Panc1 (cell line): ENCODE results near the gene FNTB. TPM values are rescaled to one million over a fixed set of nuclear protein-coding genes. Genes with fewer than 3 reads are reported as not detected.

Experiments
- ATAC-seq: fragments of 200-7000 bp; cut with Tn5 transposase; 2 replicates; pipeline ENCODE4 v1.9.1; 2020; ENCODE audit warnings: mild to moderate bottlenecking, moderate library complexity
- BruUV-seq: library from RNA; stranded (reverse); fragments of 400-500 nt; replicated peaks from 2 replicates; lab custom pipeline; 2021; lab: Mats Ljungman, UMichigan
- CTCF ChIA-PET: fragments of 300-600 bp; sonication (Branson Sonifier 250); formaldehyde crosslinking; loops from one replicate; lab custom pipeline; 2022; ENCODE audit warnings: antibody characterized with exemption; lab: Charles Lee
- POLR2A ChIA-PET: fragments of 300-600 bp; sonication (Branson Sonifier 250); formaldehyde crosslinking; loops from one replicate; lab custom pipeline; 2022; ENCODE audit warnings: antibody characterized with exemption; lab: Charles Lee
- DNase-seq: peaks from one replicate; pipeline ENCODE4 v3.0.0-alpha.2; 2010; ENCODE audit warnings: low read depth, low spot score
- H3K27ac ChIP-seq: 2 replicates; pipeline ENCODE4 v1.5.1; 2011; ENCODE audit warnings: mild to moderate bottlenecking, low read length, inconsistent platforms
- H3K27me3 ChIP-seq: fragments of 200-500 bp; sonication (Bioruptor generic); 2 replicates; pipeline ENCODE4 v1.6.0; 2014; ENCODE audit warnings: low read length, inconsistent platforms; ENCODE audit not compliant: control insufficient read depth, insufficient read depth
- H3K36me3 ChIP-seq: fragments of 200-500 bp; sonication (Bioruptor generic); 2 replicates; pipeline ENCODE4 v1.5.1; 2014; ENCODE audit warnings: inconsistent platforms, mild to moderate bottlenecking, low read length, moderate library complexity; ENCODE audit not compliant: control insufficient read depth, insufficient read depth
- H3K4me1 ChIP-seq: 2 replicates; pipeline ENCODE4 v1.5.1; 2011; ENCODE audit warnings: inconsistent platforms, mild to moderate bottlenecking, low read length, moderate library complexity; ENCODE audit not compliant: control insufficient read depth, insufficient read depth
- H3K4me3 ChIP-seq, 2 experiments: 2 replicates each; pipeline ENCODE4 v1.5.1; 2011 to 2012; ENCODE audit warnings: low read depth in 2 of 2, low read length in 2 of 2, mild to moderate bottlenecking in 2 of 2, inconsistent platforms in 1 of 2, moderate library complexity in 1 of 2
- H3K9me3 ChIP-seq: fragments of 200-500 bp; sonication (Bioruptor generic); 2 replicates; pipeline ENCODE4 v1.5.1; 2014; ENCODE audit warnings: low read depth, mild to moderate bottlenecking, inconsistent platforms, low read length, moderate library complexity; ENCODE audit not compliant: control insufficient read depth, insufficient read depth
- CTCF ChIP-seq: fragments of 450-650 bp; IDR thresholded peaks from 2 replicates; pipeline ENCODE4 v1.5.1; 2017; ENCODE audit warnings: mild to moderate bottlenecking
- POLR2AphosphoS5 ChIP-seq: IDR thresholded peaks from 2 replicates; pipeline ENCODE4 v1.6.1; 2012; ENCODE audit warnings: mild to moderate bottlenecking, low read depth, low read length, moderate library complexity
- REST ChIP-seq, 2 experiments: IDR thresholded peaks; 2 replicates each; pipeline ENCODE4 v1.6.1; 2011 to 2012; ENCODE audit warnings: low read depth in 2 of 2, control low read depth in 1 of 2, low read length in 1 of 2, mild to moderate bottlenecking in 1 of 2, moderate library complexity in 1 of 2; ENCODE audit not compliant: insufficient read depth in 1 of 2
- SIN3A ChIP-seq: IDR thresholded peaks from 2 replicates; pipeline ENCODE4 v1.6.1; 2012; ENCODE audit warnings: low read depth, mild to moderate bottlenecking, low read length, moderate library complexity, borderline replicate concordance; ENCODE audit not compliant: insufficient read depth
- TCF7L2 ChIP-seq: IDR thresholded peaks from 2 replicates; pipeline ENCODE4 v1.6.1; 2011; ENCODE audit warnings: mild to moderate bottlenecking, low read depth, low read length, inconsistent platforms
- in situ Hi-C: cut with HindIII; loops from 2 replicates; pipeline ENCODE4 v1.10.0; 2016; ENCODE audit warnings: low sequenced_read_pairs, low pct_unique_long_range_greater_than_20kb
- intact Hi-C: fragments of 100-400 bp; cut with micrococcal nuclease; formaldehyde crosslinking; loops from one replicate; pipeline ENCODE4 v1.10.0; 2022; ENCODE audit not compliant: unreplicated experiment
- total RNA-seq: library from RNA; stranded (reverse); gene quantifications from one replicate; pipeline ENCODE4 v1.2.1, GENCODE V29; 2021; ENCODE audit not compliant: unreplicated experiment

FNTB gene
- total RNA-seq, 1 experiment from 2014 or later: 13.3 TPM

- TF ChIP-seq REST (IDR thresholded peaks at IDR 0.05; ENCODE audit: insufficient read depth in 1 of 2, low read depth in 2 of 2, low read length in 1 of 2) (no peak), TCF7L2 (no peak), POLR2AphosphoS5 (no peak)
- in situ Hi-C loops (no loop called here), intact Hi-C loops (no loop called here)
- H3K36me3 ChIP-seq: no peaks in the 10 kb centered on the region; the same call in 1 of the 2 replicates
- ChIA-PET CTCF (interaction anchor here (0.6 kb wide), 1 partner anchor 34 kb away, joined by 3 read pairs; no protein-coding TSS in a partner anchor), POLR2A (no interaction called here)
- no peaks in the 10 kb centered on the region for H3K9me3 ChIP-seq
- no peak overlapping the region for H3K27ac ChIP-seq
- H3K4me1 ChIP-seq: no peaks in the 10 kb centered on the region
- BruUV-seq: no TSS peak
- no peaks in the 10 kb centered on the region for H3K27me3 ChIP-seq
- H3K4me3 ChIP-seq: no peak overlapping the region
- DNase-seq (no peak), ATAC-seq (no peak)
Observed at GRCh38 chr14:65015391-65015790, 28.7 kb downstream of the FNTB start.

- in situ Hi-C loops (no loop called here), intact Hi-C loops (no loop called here)
- TF ChIP-seq POLR2AphosphoS5 (no peak), REST (IDR thresholded peaks at IDR 0.05; ENCODE audit: insufficient read depth in 1 of 2, low read depth in 2 of 2, low read length in 1 of 2) (no peak), TCF7L2 (no peak), SIN3A (no peak), CTCF (no peak)
- H3K4me3 ChIP-seq: no peak overlapping the region
- POLR2A ChIA-PET: no interaction called here
- H3K9me3 ChIP-seq: no peaks in the 10 kb centered on the region
- H3K27ac ChIP-seq: no peak overlapping the region
- CTCF ChIA-PET: no interaction called here
- no peak for DNase-seq
- ATAC-seq: no peak
- no peaks in the 10 kb centered on the region for H3K27me3 ChIP-seq
- H3K36me3 ChIP-seq: no peaks in the 10 kb centered on the region; the same call in 1 of the 2 replicates
- no peaks in the 10 kb centered on the region for H3K4me1 ChIP-seq
- BruUV-seq: no TSS peak
Observed at GRCh38 chr14:65016471-65016870, 29.8 kb downstream of the FNTB start.
